Stomach (tissue), 9 donors: Measurements from ENCODE around the gene FUOM. TPM values are rescaled to one million over a fixed set of nuclear protein-coding genes. Genes with fewer than 3 reads are reported as not detected.
"Not testable (repeated sequence)": the region's sequence is repeated elsewhere in the genome, so short reads cannot be mapped to it uniquely, and the experiment has no call there.

Experiments
- DNase-seq, 2 donors: peaks; one replicate each; pipeline versions ENCODE4 v3.0.0 to v3.0.0-alpha.2; 2013 to 2019
- H3K27ac ChIP-seq, 5 donors: fragments of 200-600 bp in 4 of 5; sonication (generic) in 4 of 5; one replicate each; pipeline ENCODE4 v1.5.1; 2013 to 2019; ENCODE audit warnings: mild to moderate bottlenecking in 1 of 5, moderate library complexity in 1 of 5
- H3K27me3 ChIP-seq, 3 donors: fragments of 200-600 bp; sonication (generic); one replicate each; pipeline ENCODE4 v1.5.1; 2017 to 2019; ENCODE audit warnings: mixed run types in 1 of 3
- H3K36me3 ChIP-seq, 4 donors: fragments of 200-600 bp; sonication (generic); 1 replicate in 3 of 4; 2 replicates in 1 of 4; pipeline ENCODE4 v1.5.1; 2016 to 2019
- H3K4me1 ChIP-seq, 4 donors: fragments of 200-600 bp; sonication (generic); one replicate each; pipeline ENCODE4 v1.5.1; 2016 to 2019
- H3K4me3 ChIP-seq, 4 donors: fragments of 200-600 bp; sonication (generic) in 3 of 4; one replicate each; pipeline ENCODE4 v1.5.1; 2016 to 2019; ENCODE audit warnings: mild to moderate bottlenecking in 1 of 4
- H3K9me3 ChIP-seq, 4 donors: fragments of 200-600 bp; sonication (generic); one replicate each; pipeline ENCODE4 v1.5.1; 2016 to 2019
- CTCF ChIP-seq, 7 experiments: fragments of 450-650 bp in 4 of 7; fragments of 200-600 bp in 3 of 7; sonication (generic) in 3 of 7; IDR thresholded peaks; one replicate each; pipeline ENCODE4 v1.5.1; 2016 to 2019; ENCODE audit warnings: antibody characterized with exemption in 7 of 7, control low read depth in 2 of 7, mild to moderate bottlenecking in 1 of 7
- EP300 ChIP-seq: sonication (generic); formaldehyde crosslinking; IDR thresholded peaks from one replicate; pipeline ENCODE4 v1.6.1; 2017; ENCODE audit warnings: antibody characterized with exemption
- POLR2A ChIP-seq, 4 donors: fragments of 450-650 bp; IDR thresholded peaks; one replicate each; pipeline ENCODE4 v1.6.1; 2016; ENCODE audit warnings: antibody characterized with exemption in 4 of 4, control low read depth in 2 of 4, mild to moderate bottlenecking in 1 of 4, moderate library complexity in 1 of 4
- POLR2AphosphoS5 ChIP-seq, 3 donors: sonication (generic); formaldehyde crosslinking; IDR thresholded peaks; one replicate each; pipeline ENCODE4 v1.6.1; 2016; ENCODE audit warnings: antibody characterized with exemption in 3 of 3
- WGBS, 5 donors: extraction: QIAGEN DNeasy Blood & Tissue Kit in 3 of 5; methylation state at CpG; one replicate each; pipeline versions ENCODE4 v1.1.5 to v1.1.7; 2013 to 2018; 5-methylcytosine and 5-hydroxymethylcytosine counted together
- intact Hi-C: fragments of 100-400 bp; cut with DNase I; formaldehyde crosslinking; loops from one replicate; pipeline ENCODE4 v1.15.1; 2023; ENCODE audit warnings: low total_unique reads
- polyA plus RNA-seq, 3 donors: library from polyadenylated mRNA; stranded (reverse); fragments of 200-250 nt; gene quantifications; one replicate each; pipeline ENCODE4 v1.2.3, GENCODE V29; 2013
- total RNA-seq, 5 donors: library from RNA; depleted of rRNA; stranded (reverse); fragments of >200 nt; gene quantifications; one replicate each; pipeline versions ENCODE4 v1.1.0 to v1.2.3, GENCODE V29; 2014 to 2016
- donor health status: healthy with polysubstance abuse.
- donor health status: Bipolar disorder and iron deficiency.
- donor health status: healthy.

Gene FUOM
- total and polyA plus RNA-seq, 8 donors: 6.4 to 38.3 (median 17.9) TPM; not detected in 2

DNA sequence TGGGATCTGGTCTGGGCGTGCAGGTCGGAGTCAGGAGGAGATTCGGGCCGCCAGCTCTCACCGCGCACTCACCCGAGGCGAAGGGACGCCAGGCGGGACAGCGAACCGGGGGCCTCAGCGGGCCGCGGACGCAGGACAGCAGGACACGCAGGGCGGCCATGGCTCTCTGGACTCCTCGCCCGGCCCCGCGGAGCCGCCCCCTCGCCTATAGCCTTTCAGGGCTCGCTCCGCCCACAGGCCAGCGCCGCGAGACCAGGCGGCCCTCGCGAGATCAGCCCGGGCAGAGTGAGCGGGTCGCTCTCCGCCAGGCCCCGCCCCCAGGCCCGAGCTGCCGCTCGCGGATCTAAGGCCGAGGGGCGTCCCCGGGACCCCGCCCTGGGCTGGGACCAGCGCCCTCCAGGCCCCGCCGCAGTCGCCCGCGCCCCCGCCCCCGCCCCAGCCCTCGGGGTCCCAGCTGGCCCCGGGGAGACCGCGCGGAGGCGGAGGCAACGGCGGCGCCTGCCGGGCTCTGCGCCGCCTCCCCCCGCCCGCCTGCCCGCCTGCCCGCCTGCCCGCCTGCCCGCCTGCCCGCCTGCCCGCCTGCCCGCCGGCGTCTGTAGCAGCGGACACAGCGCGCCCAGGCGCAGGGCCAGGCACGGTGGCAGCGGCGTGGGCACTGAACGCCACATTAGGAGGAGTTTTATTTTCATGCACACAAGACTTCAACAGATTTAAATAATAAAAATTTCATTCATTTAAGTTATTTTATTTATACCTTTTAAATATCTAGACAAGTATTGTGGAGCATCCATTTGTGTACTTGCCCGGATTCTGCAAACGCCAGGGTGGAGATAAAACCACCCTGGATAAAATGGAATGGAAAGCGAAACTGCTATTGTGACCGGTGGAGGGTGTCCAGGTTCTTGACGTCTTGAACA, 15.6 kb upstream of the FUOM start, which contains the start of gene ECHS1:
TSS of gene ECHS1 (minus strand) at position 181 of the 917 bp plus-strand sequence. CDS start at position 160, 21 bp downstream.
- peak within 1 kb of the TSS; percentile 78 to 97 (median 86) for H3K4me3 ChIP-seq
- H3K4me1 ChIP-seq: peaks cover 24 to 43% (median 35%) of the 10 kb centered on the region in 4 donors
- WGBS, 5 donors: 0 to 1% (median 1%) methylated on average over 39 to 88 of the region's 89 CpGs
- DNase-seq: peak; percentile 97 to 99
- TF ChIP-seq CTCF (IDR thresholded peaks at IDR 0.05): no peak
- TF ChIP-seq POLR2A (IDR thresholded peaks at IDR 0.05): no peak
- TF ChIP-seq POLR2AphosphoS5 (IDR thresholded peaks at IDR 0.05): peak in 2 of 3 donors; percentile 67 to 72
- TF ChIP-seq EP300: no peak
- intact Hi-C loops: no loop called here
- H3K36me3 ChIP-seq: peaks cover 23 to 34% (median 30%) of the 10 kb centered on the region in 4 donors
- no peaks in the 10 kb centered on the region for H3K9me3 ChIP-seq
- H3K27me3 ChIP-seq: no peaks in the 10 kb centered on the region
- peak within 1 kb of the TSS; percentile 74 to 96 (median 94) for H3K27ac ChIP-seq

- Histone ChIP-seq H3K4me3 (peak overlapping the region; percentile 78 to 97 (median 86)), H3K27ac (peak overlapping the region in 3 of 5 donors; percentile 5 to 96 (median 94)), H3K27me3 (no peaks in the 10 kb centered on the region), H3K9me3 (no peaks in the 10 kb centered on the region), H3K4me1 (peaks cover 19 to 35% (median 26%) of the 10 kb centered on the region in 4 donors), H3K36me3 (peaks cover 28 to 43% (median 39%) of the 10 kb centered on the region in 4 donors)
- intact Hi-C loops: no loop called here
- DNase-seq: peak in 1 of 2 donors; percentile 34
- TF ChIP-seq POLR2AphosphoS5 (IDR thresholded peaks at IDR 0.05): no peak
- 18 to 48% (median 39%) methylated on average over 9 to 20 of the region's 20 CpGs for WGBS, 5 donors
Observed at GRCh38 chr10:133372507-133372906, 14.7 kb upstream of the FUOM start.

- TF ChIP-seq POLR2AphosphoS5 (IDR thresholded peaks at IDR 0.05) (no peak), EP300 (no peak), POLR2A (IDR thresholded peaks at IDR 0.05) (no peak), CTCF (IDR thresholded peaks at IDR 0.05) (no peak)
- WGBS, 5 donors: 90 to 93% (median 91%) methylated on average over 24 of the region's 24 CpGs
- peaks cover 17 to 35% (median 27%) of the 10 kb centered on the region in 4 donors for H3K4me1 ChIP-seq
- H3K9me3 ChIP-seq: no peaks in the 10 kb centered on the region
- no peak overlapping the region for H3K27ac ChIP-seq
- DNase-seq: no peak
- intact Hi-C loops: no loop called here
- H3K27me3 ChIP-seq: no peaks in the 10 kb centered on the region
- peaks cover 42 to 66% (median 58%) of the 10 kb centered on the region in 4 donors for H3K36me3 ChIP-seq
- H3K4me3 ChIP-seq: no peak overlapping the region
Observed at GRCh38 chr10:133370030-133370786, 12.4 kb upstream of the FUOM start.

DNA sequence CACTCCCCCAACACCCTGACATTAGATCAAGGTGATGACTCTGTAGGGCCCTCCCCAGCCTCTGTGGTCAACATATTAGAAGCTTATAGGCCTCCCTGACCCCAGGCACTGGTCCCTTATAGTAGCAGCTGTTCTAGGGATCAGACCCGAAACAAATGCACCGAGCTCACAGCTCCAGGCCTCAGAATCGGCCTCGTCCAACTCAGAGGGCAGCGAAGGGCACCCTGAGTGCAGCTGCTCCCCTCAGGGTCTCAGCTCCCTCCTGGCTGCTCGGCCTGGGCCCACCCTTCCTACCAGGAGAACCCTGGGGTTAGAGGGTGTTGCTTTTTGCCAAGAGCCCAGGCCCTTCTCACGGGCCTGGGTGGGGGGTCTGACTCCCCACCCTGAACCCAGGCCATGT, 10.3 kb upstream of the FUOM start:
- intact Hi-C loops: no loop called here
- H3K4me3 ChIP-seq: no peak overlapping the region
- DNase-seq: no peak
- WGBS, 5 donors: 92 to 98% (median 94%) methylated on average over 3 to 7 of the region's 7 CpGs
- H3K27me3 ChIP-seq: no peaks in the 10 kb centered on the region
- peaks cover 51 to 87% (median 79%) of the 10 kb centered on the region in 4 donors for H3K36me3 ChIP-seq
- no peak for TF ChIP-seq POLR2AphosphoS5 (IDR thresholded peaks at IDR 0.05)
- TF ChIP-seq CTCF (IDR thresholded peaks at IDR 0.05): no peak
- no peak for TF ChIP-seq EP300
- no peak for TF ChIP-seq POLR2A (IDR thresholded peaks at IDR 0.05)
- no peak overlapping the region for H3K27ac ChIP-seq
- peaks cover 10 to 32% (median 22%) of the 10 kb centered on the region in 4 donors for H3K4me1 ChIP-seq
- no peaks in the 10 kb centered on the region for H3K9me3 ChIP-seq

DNA sequence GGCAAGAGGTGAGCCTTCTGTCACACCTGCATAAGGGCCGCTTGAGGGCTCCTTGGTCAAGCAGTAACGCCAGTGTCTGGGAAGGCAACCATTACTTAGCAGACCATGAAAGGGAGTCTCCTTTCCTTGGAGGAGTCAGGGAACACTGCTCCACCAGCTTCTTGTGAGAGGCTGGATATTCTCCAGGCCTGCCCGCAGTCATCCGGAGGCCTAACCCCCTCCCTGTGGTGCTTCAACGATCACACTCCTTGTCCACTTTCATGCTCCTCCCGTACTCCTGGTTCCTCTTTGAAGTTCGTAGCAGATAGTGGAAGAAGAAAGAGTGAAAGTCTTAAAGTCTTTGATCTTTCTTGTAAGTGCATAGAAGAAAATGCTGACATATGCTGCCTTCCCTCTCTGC, 9.6 kb upstream of the FUOM start:
- DNase-seq, H3K27me3 ChIP-seq, intact Hi-C loops, H3K27ac ChIP-seq, H3K9me3 ChIP-seq, H3K4me3 ChIP-seq: not testable (repeated sequence)
- Histone ChIP-seq H3K4me1 (peaks cover 8 to 27% (median 20%) of the 10 kb centered on the region in 4 donors), H3K36me3 (peaks cover 58 to 94% (median 85%) of the 10 kb centered on the region in 4 donors)
- 76 to 96% (median 86%) methylated on average over 1 to 4 of the region's 7 CpGs for WGBS, 5 donors
